NCI-H1105 (cell line): Measurements from ENCODE around the gene CALM3.
"Not testable (repeated sequence)": the region's sequence is repeated elsewhere in the genome, so short reads cannot be mapped to it uniquely, and the experiment has no call there.

Source experiments
- DNase-seq: peaks from one replicate; lab custom pipeline; 2025; lab: John Stamatoyannopoulos, UW

The CALM3 gene

DNA sequence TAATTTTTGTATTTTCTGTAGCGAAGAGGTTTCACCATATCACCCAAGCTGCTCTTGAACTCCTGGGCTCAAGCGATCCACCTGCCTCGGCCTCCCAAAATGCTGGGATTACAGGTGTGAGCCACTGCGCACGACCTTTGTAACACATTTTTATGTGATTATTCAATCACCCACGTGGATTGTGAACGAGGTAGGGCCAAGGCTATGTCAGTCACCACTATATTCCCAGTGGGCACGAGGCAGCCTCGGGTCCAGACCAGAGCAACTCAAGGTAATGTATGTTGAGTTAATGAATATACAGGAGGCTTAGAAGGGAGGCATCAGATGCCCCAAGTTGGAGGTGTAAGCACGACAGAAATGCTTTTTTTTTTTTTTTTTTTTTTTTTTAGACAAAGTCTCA, 14.8 kb downstream of the CALM3 start:
- DNase-seq: no peak

GRCh38 chr19:46616631-46617322, 15.6 kb downstream of the CALM3 start:
- DNase-seq: peak; percentile 54

DNA sequence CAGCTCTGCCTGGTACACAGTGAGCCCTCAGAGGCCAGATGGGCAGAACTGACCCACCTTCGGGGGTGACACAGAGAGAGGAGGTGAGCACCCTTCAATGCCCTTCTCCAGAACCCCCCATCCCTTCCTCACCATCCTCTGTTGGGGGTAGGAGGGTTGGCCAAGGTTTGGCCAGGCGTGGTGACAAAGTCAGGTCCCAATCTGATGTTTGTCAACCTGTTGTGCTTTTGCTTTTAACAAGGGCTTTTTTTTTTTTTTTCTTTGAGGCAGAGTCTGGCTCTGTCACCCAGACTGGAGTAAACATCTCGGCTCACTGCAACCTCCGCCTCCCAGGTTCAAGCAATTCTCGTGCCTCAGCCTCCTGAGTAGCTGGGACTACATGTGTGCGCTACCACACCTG, 16.5 kb downstream of the CALM3 start:
- no peak for DNase-seq

- peak; percentile 36 for DNase-seq
These were observed 17.6 kb downstream of the CALM3 start for GRCh38 chr19:46618670-46619231.

- no peak for DNase-seq
These were observed 19.1 kb downstream of the CALM3 start for GRCh38 chr19:46620267-46620666.

DNA sequence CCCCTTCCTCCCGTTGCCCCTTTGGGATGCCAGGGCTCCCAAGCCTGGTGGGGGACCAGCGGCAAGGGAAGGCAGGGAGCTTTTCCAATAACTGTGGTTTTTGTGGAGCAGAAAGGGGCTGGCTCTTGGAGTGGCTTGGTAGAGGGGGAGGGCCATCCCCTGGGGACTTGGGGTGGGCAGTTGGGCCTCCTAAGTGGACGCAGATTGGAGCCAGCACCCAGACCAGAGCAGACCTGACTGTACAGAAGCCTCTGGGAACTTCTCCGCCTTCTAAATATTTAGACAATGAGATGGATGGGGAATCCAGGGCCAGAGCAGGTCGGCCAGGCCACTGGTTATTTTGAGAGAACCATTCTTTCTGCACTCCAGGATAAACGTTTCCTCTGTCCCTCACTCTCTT, 19.6 kb downstream of the CALM3 start:
- no peak for DNase-seq

GRCh38 chr19:46621191-46622117, 20.3 kb downstream of the CALM3 start:
- DNase-seq: no peak

- no peak for DNase-seq
These were observed 21.0 kb downstream of the CALM3 start for GRCh38 chr19:46622118-46622446.

GRCh38 chr19:46623915-46624502, 22.9 kb downstream of the CALM3 start:
- no peak for DNase-seq

- DNase-seq: no peak
These were observed 24.0 kb downstream of the CALM3 start, which contains the start of gene PTGIR for GRCh38 chr19:46624958-46625661. TSS of gene PTGIR (minus strand) at chr19:46625089. CDS start at chr19:46624225, 864 bp downstream.

- DNase-seq: no peak
These were observed 24.6 kb downstream of the CALM3 start for GRCh38 chr19:46625731-46626130.

GRCh38 chr19:46626446-46626845, 25.3 kb downstream of the CALM3 start:
- DNase-seq: no peak

GRCh38 chr19:46628970-46629369, 27.8 kb downstream of the CALM3 start:
- not testable (repeated sequence) for DNase-seq

DNA sequence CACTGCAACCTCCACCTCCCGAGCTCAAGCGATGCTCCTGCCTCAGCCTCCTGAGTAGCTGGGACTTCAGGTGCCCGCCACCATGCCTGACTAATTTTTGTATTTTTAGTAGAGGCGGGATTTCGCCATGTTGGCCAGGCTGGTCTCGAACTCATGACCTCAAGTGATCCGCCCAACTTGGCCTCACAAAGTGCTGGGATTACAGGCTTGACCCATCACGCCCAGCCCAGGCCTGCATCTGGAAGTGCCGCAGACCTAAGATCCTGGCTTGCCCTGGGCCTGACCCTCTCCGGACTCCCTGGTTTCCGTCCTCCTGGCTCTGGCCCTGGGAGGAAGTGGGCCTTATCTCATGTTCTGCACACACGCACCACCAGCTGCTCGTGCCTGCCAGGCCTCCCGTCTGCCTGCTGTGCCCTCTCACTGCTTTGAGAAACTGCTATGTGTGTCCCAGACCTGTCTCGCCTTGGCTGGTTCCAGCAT, 28.5 kb downstream of the CALM3 start:
- DNase-seq: no peak

GRCh38 chr19:46630586-46631205, 29.6 kb downstream of the CALM3 start:
- no peak for DNase-seq

DNA sequence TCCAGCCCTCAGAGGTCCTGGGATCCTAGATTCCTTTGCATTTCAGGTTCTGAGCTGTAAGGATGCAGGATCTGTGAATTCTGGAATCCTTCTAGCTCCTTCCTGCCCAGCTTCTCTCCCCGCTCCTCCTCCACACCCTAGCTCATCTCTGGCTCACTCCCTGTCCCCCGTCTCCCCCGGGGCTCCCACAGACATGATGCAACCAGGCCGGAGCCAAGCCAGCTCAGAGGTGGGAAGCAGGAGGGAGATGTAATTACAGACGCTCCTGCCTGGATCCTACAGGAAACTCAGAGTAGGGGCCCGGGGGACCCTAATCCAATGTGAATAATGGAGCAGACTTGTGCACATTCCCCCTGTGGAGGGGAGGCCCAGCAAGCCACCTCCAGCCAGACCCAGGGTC, 30.4 kb downstream of the CALM3 start:
- DNase-seq: no peak

DNA sequence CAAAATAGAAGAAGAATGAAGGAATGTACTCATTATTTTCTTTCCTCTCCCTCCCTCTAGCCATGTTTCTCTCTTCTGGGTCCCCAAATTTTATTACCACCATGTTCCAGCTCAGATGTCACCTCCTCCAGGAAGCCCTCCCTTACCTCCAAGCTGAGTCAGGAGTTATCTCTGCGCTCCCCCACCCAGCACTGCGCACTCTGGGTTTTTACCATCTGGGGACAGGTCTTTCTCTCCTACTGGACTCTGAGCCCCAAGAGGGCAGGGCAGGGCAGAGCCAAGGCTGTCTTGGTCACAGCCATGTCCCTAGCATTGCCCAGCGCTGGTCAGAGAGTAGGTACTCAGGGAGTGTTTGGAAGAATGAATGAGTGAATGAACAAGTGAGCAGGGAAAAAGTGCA, 32.0 kb downstream of the CALM3 start:
- no peak for DNase-seq

- peak; percentile 71 for DNase-seq
These were observed 33.0 kb downstream of the CALM3 start for GRCh38 chr19:46634045-46634655.

DNA sequence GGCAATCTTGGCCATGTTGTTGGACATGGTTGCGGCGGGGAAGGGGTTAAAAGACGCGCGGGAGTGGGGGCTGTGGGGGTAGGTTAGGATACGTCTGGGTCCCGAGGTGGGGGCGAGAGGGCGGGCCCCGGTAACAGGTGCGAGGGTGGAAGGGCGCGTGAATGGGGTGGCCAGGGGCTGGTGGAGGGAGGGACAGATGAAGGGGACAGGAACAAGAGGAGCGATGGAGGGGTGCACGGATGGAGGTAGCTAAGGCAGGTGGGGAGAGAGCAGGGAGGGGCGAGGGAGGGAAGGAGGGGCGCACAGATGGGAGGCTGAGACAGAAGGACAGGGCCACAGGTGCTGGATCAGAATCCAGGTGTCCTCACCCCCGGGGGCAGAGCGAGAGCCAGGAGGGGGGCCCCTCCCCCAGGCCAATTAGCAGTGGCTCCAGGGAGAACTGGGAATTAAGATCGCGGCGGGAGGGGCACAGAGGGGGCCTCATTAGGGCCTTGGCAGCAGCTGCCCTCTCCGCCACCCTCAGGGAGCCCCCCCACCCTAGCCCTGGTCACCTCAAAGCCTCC, 33.6 kb downstream of the CALM3 start:
- peak; percentile 90 for DNase-seq

GRCh38 chr19:46635920-46636761, 35.0 kb downstream of the CALM3 start, which contains the start of gene GNG8:
TSS of gene GNG8 (minus strand) at chr19:46636202. CDS start at chr19:46634682, 1,520 bp downstream.
- DNase-seq: no peak
